ENCODE results near the gene PTHLH. TPM values are rescaled to one million over a fixed set of nuclear protein-coding genes. Genes with fewer than 3 reads are reported as not detected.

PTHLH gene
- total RNA-seq, 3 donors from 2014 or later, result 2.4 to 7.5 (median 2.9) TPM

GRCh38 chr12:27936196-27936595 is 36.3 kb downstream of the PTHLH start:
- no peak overlapping the region for H3K27ac ChIP-seq
- no peaks in the 10 kb centered on the region for H3K4me1 ChIP-seq
- TF ChIP-seq POLR2AphosphoS5 (IDR thresholded peaks at IDR 0.05) (no peak), CTCF (IDR thresholded peaks at IDR 0.05) (no peak), POLR2A (IDR thresholded peaks at IDR 0.05) (no peak)
- H3K9me3 ChIP-seq, result no peaks in the 10 kb centered on the region
- no peak overlapping the region for H3K4me3 ChIP-seq
- intact Hi-C loops (cut with DNase I; ENCODE audit: low total_unique reads), result no loop called here
- DNase-seq (ENCODE audit: low spot score in 2 of 2), result no peak
- no peaks in the 10 kb centered on the region for H3K36me3 ChIP-seq
- no peaks in the 10 kb centered on the region for H3K27me3 ChIP-seq

- no peaks in the 10 kb centered on the region for H3K27me3 ChIP-seq
Observed at GRCh38 chr12:27934276-27934675, 38.3 kb downstream of the PTHLH start.

GRCh38 chr12:27931390-27931789 is 41.1 kb downstream of the PTHLH start:
- no peak for TF ChIP-seq CTCF (IDR thresholded peaks at IDR 0.05)
- no peak for TF ChIP-seq POLR2A (IDR thresholded peaks at IDR 0.05)
- TF ChIP-seq POLR2AphosphoS5 (IDR thresholded peaks at IDR 0.05), result no peak
- intact Hi-C loops (cut with DNase I; ENCODE audit: low total_unique reads), result no loop called here
- H3K4me3 ChIP-seq, result no peak overlapping the region
- no peaks in the 10 kb centered on the region for H3K9me3 ChIP-seq
- DNase-seq (ENCODE audit: low spot score in 2 of 2), result no peak
- no peaks in the 10 kb centered on the region for H3K4me1 ChIP-seq
- H3K36me3 ChIP-seq, result no peaks in the 10 kb centered on the region
- no peak overlapping the region for H3K27ac ChIP-seq
- no peaks in the 10 kb centered on the region for H3K27me3 ChIP-seq

More at GRCh38 chr12:27934276-27934675, 38.3 kb downstream of the PTHLH start:
- H3K9me3 ChIP-seq, result no peaks in the 10 kb centered on the region
- no peak for TF ChIP-seq POLR2A (IDR thresholded peaks at IDR 0.05)
- TF ChIP-seq CTCF (IDR thresholded peaks at IDR 0.05), result no peak
- TF ChIP-seq POLR2AphosphoS5 (IDR thresholded peaks at IDR 0.05), result no peak
- no peak overlapping the region for H3K27ac ChIP-seq
- H3K4me1 ChIP-seq, result no peaks in the 10 kb centered on the region
- intact Hi-C loops (cut with DNase I; ENCODE audit: low total_unique reads), result no loop called here
- DNase-seq (ENCODE audit: low spot score in 2 of 2), result no peak
- H3K4me3 ChIP-seq, result no peak overlapping the region
- no peaks in the 10 kb centered on the region for H3K36me3 ChIP-seq

GRCh38 chr12:27927347-27927746 is 45.2 kb downstream of the PTHLH start:
- no peaks in the 10 kb centered on the region for H3K4me1 ChIP-seq
- intact Hi-C loops (cut with DNase I; ENCODE audit: low total_unique reads), result no loop called here
- DNase-seq (ENCODE audit: low spot score in 2 of 2), result no peak
- TF ChIP-seq POLR2AphosphoS5 (IDR thresholded peaks at IDR 0.05) (no peak), CTCF (IDR thresholded peaks at IDR 0.05) (no peak), POLR2A (IDR thresholded peaks at IDR 0.05) (no peak)
- no peaks in the 10 kb centered on the region for H3K9me3 ChIP-seq
- no peaks in the 10 kb centered on the region for H3K36me3 ChIP-seq
- no peaks in the 10 kb centered on the region for H3K27me3 ChIP-seq
- H3K4me3 ChIP-seq, result no peak overlapping the region
- no peak overlapping the region for H3K27ac ChIP-seq

- TF ChIP-seq CTCF (IDR thresholded peaks at IDR 0.05) (no peak), POLR2AphosphoS5 (IDR thresholded peaks at IDR 0.05) (no peak), POLR2A (IDR thresholded peaks at IDR 0.05) (no peak)
- no peak for DNase-seq (ENCODE audit: low spot score in 2 of 2)
- Histone ChIP-seq H3K27ac (no peak overlapping the region), H3K27me3 (no peaks in the 10 kb centered on the region), H3K4me1 (no peaks in the 10 kb centered on the region), H3K36me3 (no peaks in the 10 kb centered on the region), H3K4me3 (no peak overlapping the region), H3K9me3 (no peaks in the 10 kb centered on the region)
- intact Hi-C loops (cut with DNase I; ENCODE audit: low total_unique reads), result loop anchor here (5.0 kb wide), 1 partner anchor 583 kb away; no protein-coding TSS in a partner anchor
Observed at GRCh38 chr12:27924350-27925135, 48.0 kb downstream of the PTHLH start.
